NT2/D1 (cell line): ENCODE data around the gene HTT.

Experiments used
- DNase-seq: peaks from one replicate; pipeline ENCODE4 v3.0.0-alpha.2; 2011; ENCODE audit warnings: low read depth, low spot score
- H3K27me3 ChIP-seq: 2 replicates; pipeline ENCODE4 v1.6.0; 2011; ENCODE audit warnings: mild to moderate bottlenecking; ENCODE audit not compliant: insufficient read length, insufficient read depth
- H3K36me3 ChIP-seq: 2 replicates; pipeline ENCODE4 v1.6.1; 2011; ENCODE audit warnings: mild to moderate bottlenecking, low read length, mixed read lengths; ENCODE audit not compliant: insufficient read depth, insufficient read length
- H3K4me1 ChIP-seq: 2 replicates; pipeline ENCODE4 v1.5.1; 2011; ENCODE audit not compliant: insufficient read depth, insufficient read length
- H3K4me3 ChIP-seq: 2 replicates; pipeline ENCODE4 v1.5.1; 2011; ENCODE audit warnings: low read depth; ENCODE audit not compliant: insufficient read length
- H3K9ac ChIP-seq: 2 replicates; pipeline ENCODE4 v1.6.0; 2011; ENCODE audit warnings: low read depth; ENCODE audit not compliant: insufficient read length
- H3K9me3 ChIP-seq: 2 replicates; pipeline ENCODE4 v1.5.1; 2011; ENCODE audit warnings: mild to moderate bottlenecking, low read length; ENCODE audit not compliant: insufficient read depth
- SUZ12 ChIP-seq: IDR thresholded peaks from 2 replicates; pipeline ENCODE4 v1.6.1; 2011; ENCODE audit not compliant: insufficient read length, insufficient read depth; ENCODE audit errors: extremely low read depth
- YY1 ChIP-seq: IDR thresholded peaks from 2 replicates; pipeline ENCODE4 v1.6.1; 2011; ENCODE audit not compliant: insufficient read length, insufficient read depth
- ZNF274 ChIP-seq: IDR thresholded peaks from 2 replicates; pipeline ENCODE4 v1.6.1; 2011; ENCODE audit warnings: mild to moderate bottlenecking, low read depth, low read length

HTT gene

GRCh38 chr4:3034231-3034630, 40.2 kb upstream of the HTT start:
- no peak for TF ChIP-seq ZNF274
- Histone ChIP-seq H3K4me3 (no peak overlapping the region), H3K9ac (no peak overlapping the region), H3K27me3 (peaks cover 5% of the 10 kb centered on the region), H3K4me1 (peaks cover 5% of the 10 kb centered on the region), H3K9me3 (no peaks in the 10 kb centered on the region), H3K36me3 (no peaks in the 10 kb centered on the region)
- DNase-seq, result no peak

- no peak for TF ChIP-seq ZNF274
- TF ChIP-seq YY1, result no peak
- TF ChIP-seq SUZ12, result no peak
- H3K27me3 ChIP-seq, result peaks cover 5% of the 10 kb centered on the region
- H3K9ac ChIP-seq, result no peak overlapping the region
- H3K9me3 ChIP-seq, result no peaks in the 10 kb centered on the region
- peaks cover 5% of the 10 kb centered on the region for H3K4me1 ChIP-seq
- no peak overlapping the region for H3K4me3 ChIP-seq
- H3K36me3 ChIP-seq, result no peaks in the 10 kb centered on the region
- DNase-seq, result no peak
These were observed 39.2 kb upstream of the HTT start for GRCh38 chr4:3035249-3035648.

GRCh38 chr4:3035674-3036073, 38.8 kb upstream of the HTT start:
- H3K9me3 ChIP-seq, result no peaks in the 10 kb centered on the region
- no peak for TF ChIP-seq SUZ12
- no peak for TF ChIP-seq YY1
- no peak for TF ChIP-seq ZNF274
- no peak overlapping the region for H3K4me3 ChIP-seq
- no peak overlapping the region for H3K9ac ChIP-seq
- peaks cover 5% of the 10 kb centered on the region for H3K4me1 ChIP-seq
- no peak for DNase-seq
- H3K36me3 ChIP-seq, result no peaks in the 10 kb centered on the region
- peaks cover 5% of the 10 kb centered on the region for H3K27me3 ChIP-seq

- Histone ChIP-seq H3K4me1 (peaks cover 5% of the 10 kb centered on the region), H3K9ac (no peak overlapping the region), H3K36me3 (no peaks in the 10 kb centered on the region), H3K27me3 (peaks cover 5% of the 10 kb centered on the region), H3K4me3 (no peak overlapping the region), H3K9me3 (no peaks in the 10 kb centered on the region)
- no peak for TF ChIP-seq ZNF274
- no peak for DNase-seq
These were observed 38.1 kb upstream of the HTT start for GRCh38 chr4:3036131-3036952.

GRCh38 chr4:3037957-3038461, 36.5 kb upstream of the HTT start:
- Histone ChIP-seq H3K27me3 (peaks cover 5% of the 10 kb centered on the region), H3K4me3 (no peak overlapping the region), H3K9me3 (no peaks in the 10 kb centered on the region), H3K36me3 (no peaks in the 10 kb centered on the region), H3K4me1 (peaks cover 5% of the 10 kb centered on the region), H3K9ac (no peak overlapping the region)
- no peak for TF ChIP-seq SUZ12
- no peak for TF ChIP-seq ZNF274
- no peak for TF ChIP-seq YY1
- DNase-seq, result no peak

- no peaks in the 10 kb centered on the region for H3K36me3 ChIP-seq
- H3K4me1 ChIP-seq, result peaks cover 5% of the 10 kb centered on the region
- no peak overlapping the region for H3K9ac ChIP-seq
- no peak overlapping the region for H3K4me3 ChIP-seq
- no peak for DNase-seq
- peaks cover 5% of the 10 kb centered on the region for H3K27me3 ChIP-seq
- no peaks in the 10 kb centered on the region for H3K9me3 ChIP-seq
- no peak for TF ChIP-seq YY1
- TF ChIP-seq ZNF274, result no peak
- no peak for TF ChIP-seq SUZ12
These were observed 34.6 kb upstream of the HTT start for GRCh38 chr4:3039706-3040366.

- H3K9ac ChIP-seq, result no peak overlapping the region
- TF ChIP-seq YY1 (no peak), SUZ12 (no peak), ZNF274 (no peak)
These were observed 33.9 kb upstream of the HTT start for GRCh38 chr4:3040452-3041191.

More at GRCh38 chr4:3040452-3041191, 33.9 kb upstream of the HTT start:
- H3K27me3 ChIP-seq, result peaks cover 5% of the 10 kb centered on the region
- no peaks in the 10 kb centered on the region for H3K36me3 ChIP-seq
- no peak for DNase-seq
- no peak overlapping the region for H3K4me3 ChIP-seq
- peaks cover 5% of the 10 kb centered on the region for H3K4me1 ChIP-seq
- no peaks in the 10 kb centered on the region for H3K9me3 ChIP-seq
